ENCODE data around the gene BST2. TPM values are rescaled to one million over a fixed set of nuclear protein-coding genes. Genes with fewer than 3 reads are reported as not detected.

Gene BST2
- total RNA-seq, 1 experiment from 2014 or later = 0.84 TPM

DNA sequence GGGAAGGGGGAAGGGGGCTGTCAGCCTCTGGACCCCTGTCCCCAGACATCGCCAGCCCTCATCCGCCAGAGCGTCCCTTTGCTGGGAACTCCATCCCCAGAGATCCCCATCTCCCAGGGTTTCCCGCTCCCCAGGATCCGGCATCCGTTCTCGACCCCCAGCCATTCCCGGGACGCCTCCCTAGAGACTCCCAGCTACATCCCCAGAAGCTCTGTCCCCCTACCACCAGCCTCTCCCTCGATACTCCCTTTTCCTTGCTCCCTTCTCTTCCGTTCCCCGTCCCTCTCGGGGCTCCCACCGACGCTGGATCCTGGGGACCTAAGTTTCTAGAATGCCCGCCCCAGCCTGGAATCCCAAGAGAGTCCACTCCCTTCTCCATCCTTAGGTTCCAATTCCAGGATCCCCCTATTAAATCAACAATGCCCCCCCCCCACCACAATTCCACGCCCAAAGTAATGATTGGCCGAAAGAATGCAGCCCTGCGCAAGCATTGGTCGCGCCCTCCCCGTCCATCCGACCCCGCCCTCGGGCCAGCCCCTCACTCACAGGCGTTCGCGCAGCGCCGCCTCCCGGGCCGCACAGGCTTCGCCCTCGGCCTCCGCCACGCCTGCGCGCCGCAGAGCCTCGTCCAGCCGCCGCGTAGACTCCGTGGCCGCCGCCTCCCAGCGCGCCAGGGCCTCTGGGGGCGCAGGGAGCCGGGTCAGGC, 14.6 kb downstream of the BST2 start:
- ChIA-PET POLR2A (ENCODE audit: unreplicated experiment) (no interaction called here), CTCF (interaction anchor here (0.6 to 1.2 kb wide), 2 partner anchors 21 to 85 kb away, joined by 6 to 16 read pairs; partner anchors contain the start of gene MRPL34)
- H3K27ac ChIP-seq (ENCODE audit: low read length) = no peak overlapping the region

DNA sequence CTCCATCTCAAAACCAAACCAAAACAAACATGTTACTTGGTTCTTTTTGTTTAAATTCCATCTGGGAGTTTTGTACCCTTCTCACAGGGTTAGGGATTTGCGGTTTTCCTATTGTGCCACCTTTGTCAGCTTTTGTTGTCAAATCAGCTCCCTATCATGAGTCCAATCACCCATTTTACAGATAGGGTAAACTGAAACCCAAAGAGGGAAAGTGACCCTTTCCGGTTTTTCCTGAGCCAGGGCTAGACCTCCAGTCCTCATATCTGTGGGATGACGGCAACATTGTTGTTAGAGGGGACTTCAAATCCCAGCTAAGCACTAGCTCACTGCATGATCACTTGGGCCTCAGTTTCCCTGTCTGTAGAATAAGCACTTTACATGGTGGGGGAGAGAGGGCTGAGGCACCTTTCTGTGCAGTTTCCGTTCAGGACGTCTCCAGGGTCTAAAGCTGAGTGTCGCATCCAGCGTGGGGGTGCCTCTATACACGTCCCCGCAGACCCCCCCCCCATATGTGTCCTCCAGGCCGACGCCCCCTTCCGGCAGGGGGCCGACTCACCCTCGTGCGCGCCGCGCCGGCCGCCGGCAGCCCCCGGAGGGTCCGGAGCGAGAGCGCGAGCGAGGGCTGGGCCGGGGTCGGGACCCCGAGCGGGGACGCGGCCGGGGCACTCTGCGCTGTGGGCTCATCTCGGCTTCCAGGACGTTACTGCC, 15.3 kb downstream of the BST2 start:
- Histone ChIP-seq H2AFZ (ENCODE audit: low read length) (peak overlapping the region; percentile 92; the same call in 1 of the 2 replicates), H3K9me3 (ENCODE audit: low read length) (no peaks in the 10 kb centered on the region), H3K27ac (ENCODE audit: low read length) (no peak overlapping the region), H3K27me3 (ENCODE audit: low read length) (no peaks in the 10 kb centered on the region), H3K4me2 (ENCODE audit: low read length) (peak overlapping the region; percentile 95), H3K9me2 (replicated peaks; ENCODE audit: low read length) (no peaks in the 10 kb centered on the region), H3F3A (ENCODE audit: low read length, unreplicated experiment) (no peaks in the 10 kb centered on the region), H4K20me1 (ENCODE audit: low read length) (no peaks in the 10 kb centered on the region), H3K4me3 (ENCODE audit: low read length) (peak overlapping the region; percentile 70; the same call in 1 of the 2 replicates), H3K9ac (ENCODE audit: low read length) (no peak overlapping the region), H3K79me2 (ENCODE audit: low read length) (no peaks in the 10 kb centered on the region), H3K4me1 (ENCODE audit: insufficient read depth, low read length) (peaks cover 11% of the 10 kb centered on the region; the same call in 1 of the 2 replicates), H3K36me3 (ENCODE audit: low read depth, low read length) (no peaks in the 10 kb centered on the region)
- BruUV-seq (replicated peaks) = no TSS peak
- ChIA-PET POLR2A (ENCODE audit: unreplicated experiment) (no interaction called here), CTCF (interaction anchor here (0.6 kb wide), 1 partner anchor 21 kb away, joined by 16 read pairs; no protein-coding TSS in a partner anchor)
- intact Hi-C loops (cut with micrococcal nuclease) = loop anchor here (5.0 to 10.0 kb wide), 2 partner anchors 77 to 95 kb away; no protein-coding TSS in a partner anchor
- no peak for TF ChIP-seq EZH2 (IDR thresholded peaks at IDR 0.05; ENCODE audit: low read length, unreplicated experiment)
- no peak for TF ChIP-seq CTCF (conservative IDR thresholded peaks at IDR 0.05; ENCODE audit: low read depth, low read length)
- no peak for TF ChIP-seq EZH2phosphoT487 (IDR thresholded peaks at IDR 0.05; ENCODE audit: borderline replicate concordance, low read length)
- DNase-seq (no peak), ATAC-seq (no peak)

More for the DNA sequence above, 14.6 kb downstream of the BST2 start:
- BruUV-seq (replicated peaks) = TSS peak; percentile 22
- peak; percentile 99 for ATAC-seq
- Histone ChIP-seq H3K4me1 (ENCODE audit: insufficient read depth, low read length) (peaks cover 11% of the 10 kb centered on the region; the same call in 1 of the 2 replicates), H3K9me2 (replicated peaks; ENCODE audit: low read length) (no peaks in the 10 kb centered on the region), H3F3A (ENCODE audit: low read length, unreplicated experiment) (no peaks in the 10 kb centered on the region), H4K20me1 (ENCODE audit: low read length) (no peaks in the 10 kb centered on the region), H3K9me3 (ENCODE audit: low read length) (no peaks in the 10 kb centered on the region), H3K4me2 (ENCODE audit: low read length) (peak overlapping the region; percentile 95), H3K9ac (ENCODE audit: low read length) (no peak overlapping the region), H3K79me2 (ENCODE audit: low read length) (no peaks in the 10 kb centered on the region), H3K27me3 (ENCODE audit: low read length) (no peaks in the 10 kb centered on the region), H2AFZ (ENCODE audit: low read length) (peak overlapping the region; percentile 92), H3K36me3 (ENCODE audit: low read depth, low read length) (no peaks in the 10 kb centered on the region), H3K4me3 (ENCODE audit: low read length) (peak overlapping the region; percentile 70)
- intact Hi-C loops (cut with micrococcal nuclease) = loop anchor here (1.0 to 5.0 kb wide), 3 partner anchors 28 to 76 kb away; no protein-coding TSS in a partner anchor
- TF ChIP-seq CTCF (conservative IDR thresholded peaks at IDR 0.05; ENCODE audit: low read depth, low read length) = peak; percentile 67
- no peak for TF ChIP-seq EZH2phosphoT487 (IDR thresholded peaks at IDR 0.05; ENCODE audit: borderline replicate concordance, low read length)
- peak; percentile 97 for DNase-seq
